Transverse colon (tissue), 4 donors: ENCODE measurements around the gene FLYWCH1. TPM values are rescaled to one million over a fixed set of nuclear protein-coding genes. Genes with fewer than 3 reads are reported as not detected.

ENCODE experiments used
- DNase-seq: peaks from one replicate; pipeline ENCODE4 v3.0.0-alpha.2; 2019
- H3K27ac ChIP-seq, 4 donors: fragments of 200-600 bp; sonication (generic); 2 replicates each; pipeline ENCODE4 v1.5.1; 2016 to 2018; ENCODE audit warnings: inconsistent platforms in 4 of 4
- H3K27me3 ChIP-seq: fragments of 200-600 bp; sonication (generic); 2 replicates; pipeline ENCODE4 v1.5.1; 2017; ENCODE audit warnings: inconsistent platforms
- H3K36me3 ChIP-seq, 4 donors: fragments of 200-600 bp; sonication (generic); 2 replicates each; pipeline ENCODE4 v1.5.1; 2017 to 2019; ENCODE audit warnings: inconsistent platforms in 4 of 4
- H3K4me1 ChIP-seq, 4 donors: fragments of 200-600 bp; sonication (generic); 2 replicates each; pipeline ENCODE4 v1.5.1; 2017 to 2020; ENCODE audit warnings: inconsistent platforms in 4 of 4
- H3K4me3 ChIP-seq, 4 donors: fragments of 200-600 bp; sonication (generic); 1 replicate in 1 of 4; 2 replicates in 3 of 4; pipeline versions ENCODE4 v1.5.1 to v1.6.1; 2017 to 2019; ENCODE audit warnings: inconsistent platforms in 4 of 4
- H3K9me3 ChIP-seq, 2 donors: fragments of 200-600 bp; sonication (generic); 2 replicates each; pipeline ENCODE4 v1.5.1; 2017 to 2019; ENCODE audit warnings: inconsistent platforms in 2 of 2
- EP300 ChIP-seq: sonication (generic); formaldehyde crosslinking; IDR thresholded peaks from one replicate; pipeline ENCODE4 v1.6.1; 2017; ENCODE audit warnings: antibody characterized with exemption, low read depth
- POLR2A ChIP-seq: fragments of 450-650 bp; IDR thresholded peaks from one replicate; pipeline ENCODE4 v1.6.1; 2016; ENCODE audit warnings: antibody characterized with exemption, mild to moderate bottlenecking, moderate library complexity
- POLR2AphosphoS5 ChIP-seq, 3 donors: sonication (generic); formaldehyde crosslinking; IDR thresholded peaks; one replicate each; pipeline ENCODE4 v1.6.1; 2016; ENCODE audit warnings: antibody characterized with exemption in 3 of 3
- WGBS, 2 donors: methylation state at CpG; one replicate each; pipeline ENCODE4 v1.1.5; 2018; ENCODE audit warnings: low coverage in 1 of 2; 5-methylcytosine and 5-hydroxymethylcytosine counted together
- in situ Hi-C, 4 donors: fragments of 200-750 bp; cut with MboI; loops; one replicate each; pipeline versions ENCODE4 v1.15.0 to v1.15.1; 2017; ENCODE audit warnings: low sequenced_read_pairs in 3 of 4, low pct_ligation_motif_present in 1 of 4, low pct_unique_long_range_greater_than_20kb in 1 of 4
- intact Hi-C: fragments of 100-400 bp; cut with DNase I; formaldehyde crosslinking; loops from one replicate; pipeline ENCODE4 v1.15.1; 2023; ENCODE audit warnings: low total_unique reads
- total RNA-seq, 4 donors: library from RNA; depleted of rRNA; stranded (reverse); fragments of >200 nt; gene quantifications; one replicate each; pipeline ENCODE4 v1.1.0, GENCODE V29; 2016
- TF ChIP-seq, protein P1 (sequence below), 5 experiments: fragments of 200-600 bp in 3 of 5; fragments of 450-650 bp in 2 of 5; sonication (generic) in 3 of 5; IDR thresholded peaks; 1 replicate in 2 of 5; 2 replicates in 3 of 5; pipeline ENCODE4 v1.5.1; 2016 to 2017; ENCODE audit warnings: antibody characterized with exemption in 5 of 5, inconsistent platforms in 3 of 5, mild to moderate bottlenecking in 2 of 5, moderate library complexity in 1 of 5

Gene FLYWCH1
- total RNA-seq, 4 donors from 2014 or later, result 29.1 to 59.1 (median 34.6) TPM

DNA sequence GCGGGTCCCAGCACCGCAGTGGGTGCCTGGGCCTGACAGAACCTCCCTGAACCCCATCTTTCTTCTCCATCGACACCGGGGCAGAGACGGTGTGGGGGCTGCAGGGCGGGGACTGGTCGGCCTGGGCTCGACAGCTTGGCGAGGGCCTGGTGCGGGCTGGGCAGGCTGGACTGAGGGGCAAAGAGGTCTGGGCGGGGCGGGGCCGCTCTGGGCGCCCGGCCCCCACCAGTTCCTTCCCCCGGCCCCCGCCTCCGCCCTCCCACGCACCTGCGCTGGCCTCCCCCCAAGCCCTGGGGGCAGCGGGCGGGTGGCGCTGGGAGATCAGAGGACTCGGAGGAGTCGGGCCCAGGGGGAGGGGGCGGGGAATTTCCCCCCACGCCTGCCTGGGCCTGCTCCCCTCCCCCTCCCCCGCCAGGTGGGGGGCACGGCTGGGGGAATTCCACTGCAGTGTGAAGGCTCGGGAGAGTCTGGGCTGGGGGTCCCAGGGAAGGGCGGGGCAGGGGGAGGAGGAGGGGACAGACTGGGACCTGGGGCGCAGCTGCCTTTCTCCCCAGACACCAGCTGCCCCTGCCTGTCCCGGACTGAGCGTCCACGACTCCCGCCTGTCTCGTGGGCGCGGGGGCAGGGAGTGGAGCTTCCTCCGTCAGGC, 51.5 kb downstream of the FLYWCH1 start:
- in situ Hi-C loops, result no loop called here
- Histone ChIP-seq H3K4me1 (peaks cover 25 to 44% (median 42%) of the 10 kb centered on the region in 4 donors), H3K9me3 (no peaks in the 10 kb centered on the region), H3K27me3 (peaks cover 91% of the 10 kb centered on the region), H3K36me3 (no peaks in the 10 kb centered on the region), H3K4me3 (peak overlapping the region in 2 of 4 donors; percentile 31 to 41), H3K27ac (no peak overlapping the region)
- WGBS, 2 donors, result 2% methylated on average over 16 of the region's 40 CpGs; no CpG with 5 or more reads in 1 of the 2 donors
- peak; percentile 8 for DNase-seq
- no peak for TF ChIP-seq EP300
- TF ChIP-seq POLR2A, result no peak
- TF ChIP-seq, protein P1, sequence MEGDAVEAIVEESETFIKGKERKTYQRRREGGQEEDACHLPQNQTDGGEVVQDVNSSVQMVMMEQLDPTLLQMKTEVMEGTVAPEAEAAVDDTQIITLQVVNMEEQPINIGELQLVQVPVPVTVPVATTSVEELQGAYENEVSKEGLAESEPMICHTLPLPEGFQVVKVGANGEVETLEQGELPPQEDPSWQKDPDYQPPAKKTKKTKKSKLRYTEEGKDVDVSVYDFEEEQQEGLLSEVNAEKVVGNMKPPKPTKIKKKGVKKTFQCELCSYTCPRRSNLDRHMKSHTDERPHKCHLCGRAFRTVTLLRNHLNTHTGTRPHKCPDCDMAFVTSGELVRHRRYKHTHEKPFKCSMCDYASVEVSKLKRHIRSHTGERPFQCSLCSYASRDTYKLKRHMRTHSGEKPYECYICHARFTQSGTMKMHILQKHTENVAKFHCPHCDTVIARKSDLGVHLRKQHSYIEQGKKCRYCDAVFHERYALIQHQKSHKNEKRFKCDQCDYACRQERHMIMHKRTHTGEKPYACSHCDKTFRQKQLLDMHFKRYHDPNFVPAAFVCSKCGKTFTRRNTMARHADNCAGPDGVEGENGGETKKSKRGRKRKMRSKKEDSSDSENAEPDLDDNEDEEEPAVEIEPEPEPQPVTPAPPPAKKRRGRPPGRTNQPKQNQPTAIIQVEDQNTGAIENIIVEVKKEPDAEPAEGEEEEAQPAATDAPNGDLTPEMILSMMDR (IDR thresholded peaks at IDR 0.05), result no peak
- no peak for TF ChIP-seq POLR2AphosphoS5 (IDR thresholded peaks at IDR 0.05)
- intact Hi-C loops, result no loop called here

GRCh38 chr16:2963723-2964474, 52.2 kb downstream of the FLYWCH1 start, which contains the start of gene KREMEN2:
Gene KREMEN2, plus strand, starts transcription at chr16:2964275. Its CDS starts 246 bp downstream, at chr16:2964521.
- TF ChIP-seq EP300, result no peak
- no peak for TF ChIP-seq POLR2A
- no peak for TF ChIP-seq POLR2AphosphoS5 (IDR thresholded peaks at IDR 0.05)
- TF ChIP-seq, protein P1 (IDR thresholded peaks at IDR 0.05), result no peak
- Histone ChIP-seq H3K36me3 (no peaks in the 10 kb centered on the region), H3K9me3 (no peaks in the 10 kb centered on the region), H3K4me3 (peak within 1 kb of the TSS in 2 of 4 donors; percentile 31 to 41), H3K27ac (no peak within 1 kb of the TSS), H3K4me1 (peaks cover 30 to 51% (median 48%) of the 10 kb centered on the region in 4 donors), H3K27me3 (peaks cover 93% of the 10 kb centered on the region)
- in situ Hi-C loops, result no loop called here
- DNase-seq, result peak; percentile 21
- intact Hi-C loops, result no loop called here
- WGBS, 2 donors, result 1% methylated on average over 52 of the region's 60 CpGs; no CpG with 5 or more reads in 1 of the 2 donors

DNA sequence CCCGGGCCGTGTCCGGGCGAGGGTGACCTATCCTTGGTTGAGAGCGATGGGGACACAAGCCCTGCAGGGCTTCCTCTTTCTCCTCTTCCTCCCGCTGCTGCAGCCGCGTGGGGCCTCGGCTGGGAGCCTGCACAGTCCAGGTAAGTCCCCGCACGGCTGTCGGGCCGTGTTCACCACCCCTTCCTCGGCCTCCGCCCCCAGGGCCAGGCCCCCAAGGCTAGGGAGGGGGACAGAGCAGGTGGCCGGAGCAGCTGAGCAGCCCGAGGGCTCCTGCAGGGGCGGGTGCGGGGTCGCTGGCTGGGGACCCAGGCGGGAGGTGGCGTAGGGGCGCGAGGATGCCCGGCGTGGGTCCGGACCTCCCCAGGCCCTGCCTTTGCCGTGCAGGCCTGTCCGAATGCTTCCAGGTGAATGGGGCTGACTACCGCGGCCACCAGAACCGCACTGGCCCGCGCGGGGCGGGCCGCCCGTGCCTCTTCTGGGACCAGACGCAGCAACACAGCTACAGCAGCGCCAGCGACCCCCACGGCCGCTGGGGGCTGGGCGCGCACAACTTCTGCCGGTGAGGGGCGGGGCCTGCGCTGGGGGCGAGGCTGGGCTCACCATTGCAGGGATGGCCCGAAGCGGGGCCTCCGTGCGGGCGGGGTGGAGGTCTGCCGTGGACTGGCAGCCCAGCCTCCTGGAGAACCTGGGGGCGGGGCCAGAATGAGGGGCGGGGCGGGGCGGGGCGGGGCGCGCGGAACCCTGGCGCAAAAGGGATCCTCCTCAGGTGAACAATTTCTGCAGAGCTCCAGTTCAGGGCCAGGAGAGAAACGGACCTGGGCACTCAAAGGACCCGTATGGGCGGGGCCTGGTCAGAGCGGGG, 53.0 kb downstream of the FLYWCH1 start:
- H3K27me3 ChIP-seq, result peaks cover 85% of the 10 kb centered on the region
- intact Hi-C loops, result no loop called here
- in situ Hi-C loops, result no loop called here
- TF ChIP-seq, protein P1 (IDR thresholded peaks at IDR 0.05), result no peak
- TF ChIP-seq POLR2A (no peak), POLR2AphosphoS5 (IDR thresholded peaks at IDR 0.05) (no peak), EP300 (no peak)
- peaks cover 30 to 54% (median 51%) of the 10 kb centered on the region in 4 donors for H3K4me1 ChIP-seq
- no peaks in the 10 kb centered on the region for H3K9me3 ChIP-seq
- H3K36me3 ChIP-seq, result no peaks in the 10 kb centered on the region
- peak; percentile 58 for DNase-seq
- no peak overlapping the region for H3K27ac ChIP-seq
- WGBS, 2 donors, result 1% methylated on average over 39 of the region's 68 CpGs; no CpG with 5 or more reads in 1 of the 2 donors
- peak overlapping the region in 2 of 4 donors; percentile 31 to 41 for H3K4me3 ChIP-seq
